ENCODE results near the gene MOB3C.

Gene MOB3C

DNA sequence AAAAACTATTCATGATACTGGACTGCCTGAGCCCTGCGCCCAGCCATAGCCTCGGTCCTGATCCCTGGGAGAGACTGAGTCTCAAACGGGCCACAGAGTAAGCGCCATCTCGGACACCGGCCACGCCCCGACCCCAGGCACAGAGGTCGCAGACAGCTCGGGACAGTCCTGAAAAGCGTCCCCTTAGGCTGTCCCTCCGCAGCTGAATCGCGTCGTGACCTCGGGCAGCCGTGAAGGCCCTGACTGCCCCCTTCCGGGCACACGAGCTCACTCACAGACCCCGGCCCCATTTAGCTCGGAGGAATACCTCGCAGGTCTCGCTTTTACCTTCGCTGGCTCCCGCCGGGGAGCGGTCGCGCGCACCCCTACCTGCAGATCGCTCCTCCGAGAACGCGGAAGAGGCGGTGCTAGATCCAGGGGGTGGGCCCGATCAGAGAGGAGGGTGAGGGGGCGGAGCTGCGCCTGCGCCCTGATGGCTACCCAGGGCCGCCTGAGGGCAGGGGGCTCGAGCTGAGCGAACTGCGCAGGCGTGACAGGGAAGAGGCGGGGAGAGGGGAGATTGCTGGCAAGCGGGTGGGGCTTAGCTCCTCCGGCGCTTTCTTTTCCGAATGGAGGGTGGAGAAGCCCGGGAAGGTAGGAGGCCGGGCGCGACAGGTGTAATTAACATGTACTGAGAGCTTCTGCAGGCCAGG lies 12.6 kb downstream of the MOB3C start, which contains the start of gene MKNK1:
MKNK1 (minus strand) TSS at position 411 of the 692 bp plus-strand sequence. CDS start 20,941 bp downstream, outside the sequence.
- DNase-seq = peak; percentile 98

DNA sequence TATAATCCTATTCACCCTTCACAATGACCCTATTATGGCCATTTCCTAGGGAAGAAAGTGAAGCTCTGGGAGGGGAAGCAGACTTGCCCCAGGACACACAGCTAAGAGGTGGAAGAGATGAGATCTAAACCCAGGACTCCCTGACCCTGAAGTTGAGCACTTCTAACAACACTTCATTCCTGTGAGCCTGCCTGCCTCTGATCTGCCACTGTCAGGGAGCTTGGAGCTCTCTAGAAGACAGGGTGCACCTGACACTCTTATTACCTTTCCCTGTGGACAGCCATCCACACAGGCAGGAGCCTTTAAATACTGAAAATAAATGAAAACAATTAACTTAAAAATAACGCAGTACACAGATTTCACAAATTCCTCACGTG lies 13.1 kb downstream of the MOB3C start:
- DNase-seq = no peak

DNA sequence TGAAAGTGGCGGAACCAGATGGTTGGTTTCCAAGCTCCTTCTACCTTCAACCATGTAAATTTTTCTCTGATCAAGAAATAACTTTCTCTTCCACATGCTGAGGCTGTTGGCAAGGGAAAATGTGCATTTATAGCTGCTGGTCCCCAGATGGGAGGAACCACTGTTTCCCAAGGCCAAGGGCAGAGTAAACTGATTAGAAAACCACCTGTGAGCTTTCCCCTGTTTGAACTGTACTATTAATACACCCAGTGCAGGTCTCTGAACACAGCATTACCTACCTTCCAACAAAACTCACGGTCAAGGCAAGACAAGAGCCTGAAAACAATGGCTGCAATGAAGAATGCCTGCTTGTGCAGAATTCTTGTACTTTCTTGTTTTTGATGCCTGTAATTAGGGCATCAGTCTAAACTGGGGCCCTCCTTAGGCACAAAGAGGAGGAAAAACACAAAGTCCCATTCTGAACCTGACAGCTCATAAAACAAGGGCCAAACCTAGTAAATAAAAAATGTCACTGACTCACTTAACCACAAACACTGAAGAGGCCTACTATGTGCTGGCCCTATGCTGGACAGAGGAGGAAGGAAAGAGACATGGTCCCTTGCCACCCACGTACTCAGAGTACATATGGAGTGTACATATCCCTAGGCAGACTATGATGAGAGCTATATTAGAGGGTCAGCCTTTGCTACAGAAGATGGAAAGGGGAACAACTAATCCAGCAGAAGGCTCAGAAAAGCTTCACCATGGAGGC lies 15.2 kb downstream of the MOB3C start:
- no peak for DNase-seq

DNA sequence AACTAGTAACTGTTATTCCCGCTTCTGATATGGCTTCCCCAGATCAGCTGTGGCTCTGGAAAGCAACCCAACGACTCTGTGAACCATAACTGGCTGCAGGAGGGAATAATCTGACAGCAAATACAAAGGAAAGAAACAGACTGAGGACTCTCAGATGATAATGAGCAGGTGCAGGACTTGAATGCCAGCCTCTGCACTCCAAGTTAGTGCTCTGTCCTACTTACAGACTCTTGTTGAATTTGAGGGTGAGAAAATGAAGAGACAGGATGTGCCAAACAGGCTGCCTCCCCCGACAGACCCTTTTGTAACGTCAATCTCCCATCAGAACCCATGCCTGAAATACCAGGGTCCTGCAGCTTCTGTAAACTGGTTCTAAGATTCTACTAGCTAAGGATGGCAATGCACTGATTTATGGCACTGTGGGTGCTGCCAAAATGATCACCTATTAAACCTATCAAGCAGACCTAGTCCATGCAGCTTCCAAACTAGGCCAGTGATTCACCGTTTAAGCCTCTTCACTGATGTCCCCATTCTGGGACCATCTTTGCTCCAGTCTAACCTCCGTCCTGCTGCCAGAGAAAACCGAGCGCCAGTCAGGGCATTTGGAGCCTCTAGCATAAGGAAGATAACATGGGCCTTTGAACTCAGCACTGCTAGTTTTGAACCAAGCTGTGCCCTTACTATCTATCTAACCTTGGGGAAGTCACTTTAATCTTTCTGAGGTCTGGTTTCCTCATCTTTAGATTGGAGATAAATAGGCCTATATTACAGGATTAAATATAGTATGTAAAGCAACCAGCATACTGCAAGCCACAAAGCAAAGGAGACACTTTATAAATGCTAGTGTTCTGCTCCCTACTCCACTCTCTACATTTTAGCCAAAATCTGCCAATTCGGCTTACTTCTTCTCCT lies 17.3 kb downstream of the MOB3C start:
- no peak for DNase-seq

DNA sequence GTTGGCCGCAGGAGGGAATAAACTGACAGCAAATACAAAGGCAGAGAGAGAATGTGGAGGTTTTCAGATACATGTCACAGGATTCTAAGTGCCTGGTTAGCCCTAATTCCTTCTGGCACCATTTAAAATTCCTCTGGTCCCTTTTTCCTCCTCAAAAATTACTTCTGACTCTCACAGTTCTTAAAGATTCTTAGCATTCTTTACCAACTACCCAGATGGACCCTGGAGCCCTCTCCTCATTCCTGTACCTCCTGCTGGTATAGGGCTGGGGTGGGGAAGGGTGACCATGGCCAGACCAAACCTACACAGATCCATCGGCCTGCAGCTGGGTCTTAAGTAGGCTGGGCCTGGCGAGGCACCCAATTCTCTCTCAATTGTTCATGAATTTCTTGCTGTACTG lies 19.8 kb downstream of the MOB3C start:
- DNase-seq = no peak

DNA sequence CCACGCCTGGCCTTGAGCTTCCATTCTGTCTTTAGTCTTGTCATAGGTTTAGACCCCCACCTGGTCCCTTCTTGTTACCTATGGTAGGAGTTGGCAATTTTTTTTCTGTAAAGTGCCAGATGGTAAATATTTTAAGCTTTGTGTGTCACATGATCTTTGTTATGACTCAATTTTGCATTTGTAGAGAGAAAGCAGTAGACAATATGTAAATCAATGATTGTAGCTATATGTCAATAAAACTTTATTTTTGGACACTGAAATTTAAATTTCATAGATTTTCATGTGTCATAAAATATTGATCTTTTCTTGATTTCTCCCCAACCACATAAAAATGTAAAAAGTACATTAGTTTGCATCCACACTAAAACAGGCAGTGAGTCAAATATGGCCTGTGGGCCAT lies 20.6 kb downstream of the MOB3C start:
- DNase-seq = no peak

DNA sequence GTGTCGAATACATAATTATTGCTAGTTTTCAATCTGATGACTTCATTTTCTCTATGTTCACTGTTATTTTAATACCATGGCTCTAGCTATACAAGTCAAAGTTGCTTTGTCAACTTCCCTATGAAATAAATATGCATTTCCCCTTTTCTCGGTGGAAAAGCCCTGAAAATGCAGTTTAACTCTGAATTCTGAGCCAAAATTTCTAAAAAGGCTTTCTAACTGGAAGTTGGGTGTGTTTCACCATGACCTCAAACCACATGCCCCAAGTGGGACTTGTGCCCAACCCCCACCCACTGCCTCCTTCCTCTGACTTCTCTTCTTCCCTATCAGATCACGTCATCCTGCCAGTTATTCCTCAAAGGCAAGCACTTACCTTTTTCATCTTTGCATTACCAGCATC lies 21.5 kb downstream of the MOB3C start:
- peak; percentile 39 for DNase-seq

DNA sequence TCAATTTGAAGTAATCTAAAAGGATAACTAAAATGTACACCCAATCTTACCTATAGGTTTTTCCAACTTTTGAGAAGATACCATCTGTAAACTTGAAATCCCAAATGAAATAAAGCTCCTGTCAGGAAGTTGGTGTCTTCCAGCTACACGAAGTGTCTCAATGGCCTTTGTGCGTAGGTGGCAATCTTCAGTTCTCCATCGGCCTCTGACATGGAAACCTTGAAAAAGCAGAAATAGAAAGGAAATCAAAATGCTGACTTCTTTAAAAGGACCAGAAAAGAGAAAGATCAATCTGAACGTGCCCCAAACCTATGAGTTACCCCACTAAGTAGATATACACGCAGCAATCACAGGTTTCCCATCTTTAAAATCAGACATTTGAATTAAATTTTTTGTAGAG lies 22.5 kb downstream of the MOB3C start:
- no peak for DNase-seq

DNA sequence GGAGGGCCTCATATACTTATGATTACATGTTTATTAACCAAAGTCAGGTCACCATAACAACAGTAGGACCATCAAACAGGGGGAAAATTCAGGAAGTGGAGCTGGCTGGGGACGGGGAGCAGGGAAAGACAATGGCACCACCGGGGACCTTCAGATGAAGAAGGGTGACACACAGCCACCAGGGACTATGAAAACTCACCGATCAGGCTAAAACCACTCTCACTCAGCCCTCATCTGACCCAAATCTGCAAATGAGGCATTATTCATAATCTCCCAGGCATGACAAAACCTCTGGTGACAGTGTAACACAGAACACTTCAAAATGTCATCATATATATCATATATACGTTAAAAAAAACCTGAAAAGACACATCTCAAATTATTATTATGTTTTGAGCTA lies 23.8 kb downstream of the MOB3C start:
- DNase-seq = no peak

DNA sequence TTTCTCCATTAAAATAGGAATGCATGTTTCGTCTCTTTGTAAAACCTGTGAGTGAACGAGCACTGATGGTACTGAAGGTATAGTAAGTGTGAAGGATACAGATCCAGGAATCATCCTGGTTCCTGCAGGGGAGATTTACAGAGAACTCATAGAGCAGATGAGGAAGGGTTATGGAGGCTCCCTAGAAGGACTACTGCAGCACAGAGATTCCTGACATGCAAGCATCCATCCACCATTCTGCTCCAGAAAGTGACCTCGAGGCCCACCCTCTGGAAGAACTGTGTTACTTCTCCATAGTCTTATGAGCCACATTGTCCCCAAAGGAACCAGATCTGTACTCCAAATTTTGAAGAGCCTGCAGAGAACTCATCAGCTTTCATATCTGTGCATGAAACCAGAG lies 27.1 kb downstream of the MOB3C start:
- no peak for DNase-seq

DNA sequence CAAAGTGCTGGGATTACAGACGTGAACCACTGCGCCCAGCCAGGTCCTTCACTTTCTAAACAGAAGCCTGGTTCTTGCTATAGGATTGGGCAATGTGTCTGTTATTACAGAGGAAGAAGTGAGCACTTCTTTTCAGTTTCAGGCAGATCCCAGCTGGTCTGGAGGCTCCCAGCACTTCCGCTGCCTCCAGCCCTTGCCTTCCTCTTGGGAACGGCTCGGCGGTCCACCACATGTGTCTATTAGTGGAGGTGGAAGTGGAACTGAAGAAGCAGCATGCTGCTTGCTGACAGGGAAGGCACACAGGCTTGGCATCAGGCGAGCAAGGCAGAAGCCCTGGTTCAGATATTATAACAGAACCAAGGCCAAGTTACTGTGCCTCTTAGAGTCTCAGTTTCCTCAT lies 29.5 kb downstream of the MOB3C start:
- DNase-seq = no peak

DNA sequence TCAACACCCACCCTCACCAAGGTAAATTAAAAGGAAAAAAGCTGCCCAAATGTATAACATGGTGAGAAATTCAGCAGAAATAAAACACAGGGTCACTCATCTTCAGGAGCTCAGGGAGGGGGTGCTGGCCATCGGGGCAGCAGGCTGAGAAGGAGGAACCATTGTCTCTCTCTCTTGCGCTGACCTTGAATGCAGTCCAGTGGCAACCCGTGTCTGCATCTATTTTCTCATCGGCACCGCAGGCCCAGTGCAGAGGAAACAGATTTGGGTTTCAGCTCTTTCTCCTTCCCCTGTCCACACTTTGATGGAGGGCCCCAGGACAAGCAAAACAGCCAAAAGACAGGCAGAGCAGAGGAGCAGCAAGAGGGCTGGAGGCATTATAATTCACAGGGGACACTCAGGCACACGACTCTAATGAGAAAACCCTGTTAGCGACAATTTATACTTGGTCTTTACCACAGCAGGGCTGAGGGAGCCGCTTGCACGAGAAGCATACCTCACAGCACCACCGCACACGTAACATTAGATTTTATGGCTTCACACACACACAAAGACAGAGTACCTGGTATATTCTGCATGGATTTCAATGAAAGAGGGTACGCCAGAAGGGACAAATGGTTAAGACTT lies 31.2 kb downstream of the MOB3C start:
- no peak for DNase-seq

DNA sequence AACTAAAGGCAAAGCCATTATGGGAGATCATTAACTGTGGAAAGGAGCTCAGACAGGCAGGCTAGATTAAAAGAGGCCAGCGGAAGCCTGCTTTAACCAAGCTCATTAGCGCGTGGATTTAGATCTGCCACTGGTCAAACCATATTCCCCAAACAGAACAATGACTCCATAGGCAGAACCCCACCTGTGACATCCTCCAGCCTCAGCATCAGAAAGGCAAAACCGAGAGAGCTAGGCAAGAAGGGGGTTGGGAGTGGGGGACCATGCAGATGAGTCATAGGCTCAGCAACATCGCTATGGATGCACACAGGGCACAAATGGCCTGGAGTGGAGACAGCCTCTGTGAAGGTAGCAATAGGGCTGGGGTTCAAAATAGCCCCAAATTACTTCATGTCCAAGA lies 33.1 kb downstream of the MOB3C start:
- no peak for DNase-seq

DNA sequence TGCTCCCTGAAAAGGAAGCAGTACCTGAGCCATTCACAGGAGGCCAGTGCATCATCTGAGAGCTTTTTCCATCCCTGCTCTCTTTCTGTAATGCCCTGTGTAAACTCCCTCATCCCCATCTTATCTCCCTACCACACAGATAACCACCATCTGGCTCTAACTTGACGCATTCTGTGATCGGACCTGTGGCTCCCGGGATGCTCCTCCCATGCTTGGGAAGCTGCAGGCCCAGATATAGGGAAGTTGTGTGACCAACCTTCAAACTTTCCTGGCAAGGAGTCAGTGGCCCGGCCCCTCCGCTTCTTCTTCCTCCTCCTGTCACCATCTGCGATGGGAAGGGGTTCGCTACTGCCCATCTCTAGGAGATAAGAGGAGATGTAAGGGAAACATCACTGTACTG lies 33.6 kb downstream of the MOB3C start:
- no peak for DNase-seq

DNA sequence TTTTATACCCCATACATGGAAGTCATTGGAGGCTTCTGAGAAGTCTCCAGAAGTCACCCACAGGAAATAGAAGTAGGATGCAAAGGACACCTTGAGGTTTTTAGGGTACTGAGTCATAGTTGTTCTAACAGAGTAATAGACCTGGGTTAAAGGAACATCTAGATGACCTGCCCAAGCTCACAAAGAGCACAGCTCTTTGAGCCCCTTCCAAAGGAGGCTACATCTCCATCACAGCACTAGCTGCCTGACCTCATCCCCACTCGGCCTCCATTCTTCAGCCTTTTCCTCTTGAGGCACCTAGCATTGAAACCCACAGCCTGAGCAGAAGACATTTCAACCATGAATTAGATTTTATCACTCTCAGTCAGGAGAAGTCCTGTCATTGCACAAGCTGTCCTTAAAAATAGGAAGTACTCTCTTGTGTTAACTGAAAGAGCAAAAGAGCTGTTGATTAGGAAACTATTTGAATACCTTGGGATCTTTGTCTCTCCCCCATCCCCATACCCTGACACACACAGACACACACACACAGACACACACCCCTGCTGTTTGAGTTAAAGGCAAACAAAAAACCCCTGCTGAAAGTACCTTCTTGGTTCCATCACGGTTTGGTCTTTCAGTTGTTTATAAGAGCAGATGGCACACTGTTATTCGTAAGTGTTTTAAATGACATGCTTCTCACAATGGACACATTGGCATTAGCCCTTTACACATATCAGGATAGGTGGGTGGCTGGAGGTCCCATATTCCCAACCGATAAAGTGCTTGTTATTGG lies 34.7 kb downstream of the MOB3C start:
- no peak for DNase-seq

DNA sequence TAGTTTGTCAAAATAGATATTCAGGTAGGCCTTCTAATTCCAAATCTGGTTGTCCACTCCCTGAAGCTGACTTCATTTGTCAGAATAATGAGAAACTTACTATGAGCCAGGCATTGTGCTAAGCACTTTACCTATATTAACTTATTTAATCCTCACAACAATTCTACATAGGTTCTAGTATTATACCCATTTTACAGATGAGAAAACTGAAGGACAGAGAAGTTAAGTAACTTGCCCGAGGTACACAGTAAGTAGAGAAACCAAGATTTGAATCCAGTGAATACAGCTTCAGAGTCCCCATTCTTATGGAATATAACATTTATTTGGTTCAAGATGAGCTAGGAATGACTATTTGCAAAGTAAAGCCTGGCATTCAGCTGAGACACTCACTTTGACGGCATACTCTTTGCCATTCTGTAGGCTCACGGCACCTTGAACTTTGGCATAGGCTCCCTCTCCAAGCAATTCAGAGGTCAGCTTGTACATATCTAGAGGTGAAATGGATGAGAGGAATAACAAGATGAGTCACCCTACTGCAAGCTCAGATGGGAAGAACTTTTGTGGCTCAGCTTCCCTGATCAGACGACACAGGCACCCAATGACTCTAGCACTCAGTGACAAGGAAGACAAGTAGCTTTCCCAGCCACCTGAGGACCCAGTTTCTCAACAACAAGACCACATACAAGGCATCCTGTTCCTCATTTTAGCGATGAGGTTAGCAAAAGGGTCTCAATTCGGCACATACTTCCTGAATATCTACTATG lies 36.3 kb downstream of the MOB3C start:
- no peak for DNase-seq

DNA sequence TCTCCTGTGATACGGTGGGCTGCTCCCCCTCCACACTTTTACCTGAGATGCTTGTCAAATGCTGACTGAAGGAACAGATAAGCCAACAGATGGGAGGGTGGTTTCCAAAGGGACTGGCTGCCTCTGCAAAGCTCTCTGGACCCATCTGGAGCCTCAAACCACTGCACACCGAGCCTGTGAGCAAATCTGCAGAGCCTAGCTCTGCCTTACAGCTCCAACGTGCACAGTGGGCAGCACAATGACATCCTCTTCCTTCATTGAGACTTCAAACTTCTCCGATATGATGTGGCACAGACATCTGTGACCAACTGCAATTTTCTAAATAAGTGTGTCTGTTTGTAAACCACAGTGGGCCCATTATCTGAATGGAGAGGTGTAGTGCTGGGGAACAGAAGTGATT lies 38.9 kb downstream of the MOB3C start:
- no peak for DNase-seq

DNA sequence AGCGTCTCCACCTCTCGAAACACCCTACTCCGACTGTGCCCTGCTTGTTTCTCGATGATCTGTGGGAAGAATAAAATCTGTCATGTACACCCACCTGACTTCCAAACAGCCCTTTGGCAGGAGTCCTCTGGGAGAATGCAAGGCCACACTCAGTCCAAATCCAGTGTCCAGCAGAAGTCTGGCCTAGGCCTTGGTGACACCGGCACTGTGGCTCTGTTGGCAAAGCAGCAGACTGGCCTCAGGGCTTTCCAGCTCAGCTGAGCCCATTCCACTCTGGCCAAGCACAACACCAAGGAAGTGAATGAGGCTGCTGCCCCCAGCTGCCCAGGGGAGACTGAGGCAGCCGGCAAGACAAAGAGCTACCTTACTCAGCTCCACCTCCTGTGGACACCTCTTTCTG lies 40.0 kb downstream of the MOB3C start:
- no peak for DNase-seq

DNA sequence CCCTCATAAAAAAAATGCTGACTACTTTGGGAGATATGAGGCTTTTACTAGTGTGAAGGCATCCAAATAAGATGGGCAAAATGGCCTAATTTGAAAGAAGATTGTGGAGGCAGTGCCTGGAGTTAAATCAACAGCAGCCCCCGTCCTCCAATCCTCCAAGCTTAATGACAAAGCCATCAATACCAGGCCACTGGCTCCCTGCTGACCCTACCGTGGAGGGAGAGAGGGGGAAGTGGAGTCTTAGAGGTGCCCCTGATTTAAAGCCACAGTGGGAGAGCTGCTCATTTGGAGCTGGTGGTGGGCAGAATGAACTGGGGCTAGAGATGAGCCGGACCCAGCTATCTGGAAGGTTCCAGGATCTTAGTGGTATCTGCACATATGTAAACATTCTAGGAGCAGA lies 40.8 kb downstream of the MOB3C start:
- no peak for DNase-seq

DNA sequence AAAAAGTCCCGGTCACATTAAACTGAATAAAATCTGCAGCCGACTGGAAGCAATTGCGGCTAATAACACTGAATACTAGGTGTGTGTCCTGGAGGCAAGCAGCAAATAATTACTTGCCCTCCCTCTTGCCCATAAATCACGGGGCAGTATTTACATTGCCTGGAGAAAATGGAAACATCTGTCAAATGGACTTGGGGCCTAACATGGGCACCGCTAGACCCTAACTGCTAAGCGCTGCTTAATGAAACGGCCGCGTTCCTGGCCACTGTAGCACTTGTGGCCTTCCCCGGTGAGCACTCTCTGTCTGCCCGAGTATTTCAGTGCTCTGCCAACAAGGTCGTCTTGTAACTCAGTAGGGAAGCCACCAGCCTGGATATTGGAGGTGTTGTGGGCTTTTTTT lies 41.3 kb downstream of the MOB3C start:
- DNase-seq = no peak

DNA sequence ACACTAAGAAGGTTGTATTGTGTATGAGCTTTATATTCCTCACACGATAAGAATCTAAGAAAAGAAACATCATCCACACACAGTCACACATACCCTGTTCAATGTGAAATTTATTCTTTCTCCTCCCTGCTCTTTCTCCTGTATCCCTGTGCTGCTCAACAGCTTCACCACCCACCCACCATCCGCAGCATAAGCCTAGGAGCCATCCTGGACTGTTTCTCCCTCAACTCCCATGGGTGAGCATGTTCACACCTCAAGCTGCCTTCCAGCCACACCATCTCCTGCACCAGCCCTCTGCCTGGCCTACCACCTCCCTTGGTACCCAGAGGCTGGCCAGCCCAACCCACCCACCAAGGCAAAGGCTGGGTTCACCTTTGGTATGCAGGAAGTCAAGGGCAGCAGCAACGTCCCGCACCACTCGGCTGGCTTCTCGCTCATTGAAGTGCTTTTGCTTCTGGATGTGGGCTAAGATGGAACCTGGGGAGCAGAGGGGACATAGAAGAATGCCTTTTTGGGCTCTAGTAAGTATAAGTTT lies 44.9 kb downstream of the MOB3C start:
- DNase-seq = no peak
